HEK293 (cell line): ENCODE data around the gene PAQR5.

Experiments used
- FEZF1 ChIP-seq: fragments of 450-650 bp; formaldehyde crosslinking; IDR thresholded peaks from 2 replicates; pipeline ENCODE4 v1.5.1; 2016; ENCODE audit warnings: missing biosample characterization, missing genetic modification characterization
- GLI4 ChIP-seq: fragments of 450-650 bp; formaldehyde crosslinking; IDR thresholded peaks from 2 replicates; pipeline ENCODE4 v1.5.1; 2016; ENCODE audit warnings: missing biosample characterization, missing genetic modification characterization
- OVOL3 ChIP-seq: fragments of 450-650 bp; formaldehyde crosslinking; IDR thresholded peaks from 2 replicates; pipeline ENCODE4 v1.5.1; 2016; ENCODE audit warnings: missing biosample characterization, missing genetic modification characterization
- SETDB1 ChIP-seq: IDR thresholded peaks from one replicate; pipeline ENCODE4 v1.6.1; 2017; ENCODE audit warnings: mild to moderate bottlenecking, low read length, moderate library complexity, mixed read lengths; ENCODE audit not compliant: insufficient read length
- SP7 ChIP-seq: fragments of 450-650 bp; formaldehyde crosslinking; IDR thresholded peaks from 2 replicates; pipeline ENCODE4 v1.5.1; 2016; ENCODE audit warnings: missing biosample characterization, missing genetic modification characterization
- TRIM28 ChIP-seq: IDR thresholded peaks from 2 replicates; pipeline ENCODE4 v1.6.1; 2011; ENCODE audit warnings: low read length, control low read depth, borderline replicate concordance
- WT1 ChIP-seq: fragments of 450-650 bp; formaldehyde crosslinking; IDR thresholded peaks from 2 replicates; pipeline ENCODE4 v1.5.1; 2016; ENCODE audit warnings: missing biosample characterization, missing genetic modification characterization
- ZBTB10 ChIP-seq: fragments of 450-650 bp; formaldehyde crosslinking; IDR thresholded peaks from 2 replicates; pipeline ENCODE4 v1.5.1; 2016; ENCODE audit warnings: missing biosample characterization, missing genetic modification characterization
- ZEB2 ChIP-seq: fragments of 450-650 bp; formaldehyde crosslinking; IDR thresholded peaks from 2 replicates; pipeline ENCODE4 v1.5.1; 2016; ENCODE audit warnings: missing biosample characterization, missing genetic modification characterization
- ZFHX2 ChIP-seq: fragments of 450-650 bp; formaldehyde crosslinking; conservative IDR thresholded peaks from 2 replicates; pipeline ENCODE4 v1.5.1; 2016; ENCODE audit warnings: missing biosample characterization, missing genetic modification characterization
- ZFP69B ChIP-seq: fragments of 450-650 bp; formaldehyde crosslinking; IDR thresholded peaks from 2 replicates; pipeline ENCODE4 v1.5.1; 2016; ENCODE audit warnings: missing biosample characterization, missing genetic modification characterization
- ZIC2 ChIP-seq: fragments of 450-650 bp; formaldehyde crosslinking; IDR thresholded peaks from 2 replicates; pipeline ENCODE4 v1.5.1; 2016; ENCODE audit warnings: missing biosample characterization, missing genetic modification characterization
- ZNF140 ChIP-seq: fragments of 450-650 bp; formaldehyde crosslinking; IDR thresholded peaks from 2 replicates; pipeline ENCODE4 v1.5.1; 2016; ENCODE audit warnings: missing biosample characterization, missing genetic modification characterization
- ZNF155 ChIP-seq: fragments of 450-650 bp; formaldehyde crosslinking; IDR thresholded peaks from 2 replicates; pipeline ENCODE4 v1.5.1; 2016; ENCODE audit warnings: missing biosample characterization, missing genetic modification characterization
- ZNF16 ChIP-seq: fragments of 450-650 bp; formaldehyde crosslinking; IDR thresholded peaks from 2 replicates; pipeline ENCODE4 v1.5.1; 2016; ENCODE audit warnings: low read depth, missing biosample characterization, missing genetic modification characterization
- ZNF335 ChIP-seq: fragments of 450-650 bp; formaldehyde crosslinking; conservative IDR thresholded peaks from 2 replicates; pipeline ENCODE4 v1.5.1; 2016; ENCODE audit warnings: missing biosample characterization, missing genetic modification characterization
- ZNF394 ChIP-seq: fragments of 450-650 bp; formaldehyde crosslinking; IDR thresholded peaks from 2 replicates; pipeline ENCODE4 v1.5.1; 2016; ENCODE audit warnings: missing biosample characterization, missing genetic modification characterization, mild to moderate bottlenecking, moderate library complexity, borderline replicate concordance
- ZNF501 ChIP-seq: fragments of 450-650 bp; formaldehyde crosslinking; IDR thresholded peaks from 2 replicates; pipeline ENCODE4 v1.5.1; 2016; ENCODE audit warnings: missing biosample characterization, missing genetic modification characterization
- ZNF561 ChIP-seq: fragments of 450-650 bp; IDR thresholded peaks from 2 replicates; pipeline ENCODE4 v1.5.1; 2018; ENCODE audit warnings: missing biosample characterization, missing genetic modification characterization, borderline replicate concordance
- ZNF792 ChIP-seq: fragments of 450-650 bp; formaldehyde crosslinking; IDR thresholded peaks from 2 replicates; pipeline ENCODE4 v1.5.1; 2016; ENCODE audit warnings: missing biosample characterization, missing genetic modification characterization
- ZSCAN30 ChIP-seq: fragments of 450-650 bp; IDR thresholded peaks from 2 replicates; pipeline ENCODE4 v1.5.1; 2018; ENCODE audit warnings: missing biosample characterization, mild to moderate bottlenecking, missing genetic modification characterization, moderate library complexity
- ZSCAN5A ChIP-seq: fragments of 450-650 bp; formaldehyde crosslinking; IDR thresholded peaks from 2 replicates; pipeline ENCODE4 v1.5.1; 2016; ENCODE audit warnings: missing biosample characterization, missing genetic modification characterization
- TF ChIP-seq, protein P1 (sequence below): fragments of 450-650 bp; formaldehyde crosslinking; IDR thresholded peaks from 2 replicates; pipeline ENCODE4 v1.5.1; 2016; ENCODE audit warnings: missing biosample characterization, missing genetic modification characterization
- TF ChIP-seq, protein P2 (sequence below): IDR thresholded peaks from 2 replicates; pipeline ENCODE4 v1.6.1; 2011; ENCODE audit warnings: mild to moderate bottlenecking, low read depth, low read length, borderline replicate concordance
- TF ChIP-seq, protein P3 (sequence below): fragments of 450-650 bp; formaldehyde crosslinking; IDR thresholded peaks from 2 replicates; pipeline ENCODE4 v1.5.1; 2016; ENCODE audit warnings: missing biosample characterization, missing genetic modification characterization
- TF ChIP-seq, protein P4 (sequence below): fragments of 450-650 bp; formaldehyde crosslinking; optimal IDR thresholded peaks from 2 replicates; pipeline ENCODE3; 2016; ENCODE audit warnings: missing biosample characterization, mild to moderate bottlenecking, missing genetic modification characterization

PAQR5 gene

GRCh38 chr15:69413822-69414700 lies 115.3 kb downstream of the PAQR5 start, which contains the start of gene KIF23 (continued):
- TF ChIP-seq FEZF1 (tag by site-specific recombination) (peak; percentile 93), ZNF16 (tag by site-specific recombination) (no peak), WT1 (tag by site-specific recombination) (peak; percentile 38; the same call in 1 of the 2 replicates), ZNF394 (tag by site-specific recombination) (peak; percentile 26; the same call in 1 of the 2 replicates), ZNF335 (peak; percentile 96), GLI4 (tag by site-specific recombination) (0 out of 2 replicates have a peak, but pooled peaks have one; percentile 23), ZNF792 (tag by site-specific recombination) (no peak), ZNF155 (tag by site-specific recombination) (no peak), ZNF561 (tag by site-specific recombination) (peak; percentile 64), ZFP69B (tag by site-specific recombination) (peak; percentile 39; the same call in 1 of the 2 replicates), ZSCAN5A (tag by site-specific recombination) (peak; percentile 75; the same call in 1 of the 2 replicates), ZSCAN30 (tag by site-specific recombination) (peak; percentile 83; the same call in 1 of the 2 replicates), SETDB1 (no peak), OVOL3 (tag by site-specific recombination) (0 out of 2 replicates have a peak, but pooled peaks have one; percentile 28), TRIM28 (peak; percentile 13; the same call in 1 of the 2 replicates), ZBTB10 (tag by site-specific recombination) (no peak), ZNF501 (no peak), ZIC2 (peak; percentile 72; the same call in 1 of the 2 replicates), SP7 (tag by site-specific recombination) (peak; percentile 81), ZEB2 (tag by site-specific recombination) (peak; percentile 99), ZFHX2 (tag by site-specific recombination) (no peak; the same call in 1 of the 2 replicates), ZNF140 (tag by site-specific recombination) (no peak)
- TF ChIP-seq, protein P1, sequence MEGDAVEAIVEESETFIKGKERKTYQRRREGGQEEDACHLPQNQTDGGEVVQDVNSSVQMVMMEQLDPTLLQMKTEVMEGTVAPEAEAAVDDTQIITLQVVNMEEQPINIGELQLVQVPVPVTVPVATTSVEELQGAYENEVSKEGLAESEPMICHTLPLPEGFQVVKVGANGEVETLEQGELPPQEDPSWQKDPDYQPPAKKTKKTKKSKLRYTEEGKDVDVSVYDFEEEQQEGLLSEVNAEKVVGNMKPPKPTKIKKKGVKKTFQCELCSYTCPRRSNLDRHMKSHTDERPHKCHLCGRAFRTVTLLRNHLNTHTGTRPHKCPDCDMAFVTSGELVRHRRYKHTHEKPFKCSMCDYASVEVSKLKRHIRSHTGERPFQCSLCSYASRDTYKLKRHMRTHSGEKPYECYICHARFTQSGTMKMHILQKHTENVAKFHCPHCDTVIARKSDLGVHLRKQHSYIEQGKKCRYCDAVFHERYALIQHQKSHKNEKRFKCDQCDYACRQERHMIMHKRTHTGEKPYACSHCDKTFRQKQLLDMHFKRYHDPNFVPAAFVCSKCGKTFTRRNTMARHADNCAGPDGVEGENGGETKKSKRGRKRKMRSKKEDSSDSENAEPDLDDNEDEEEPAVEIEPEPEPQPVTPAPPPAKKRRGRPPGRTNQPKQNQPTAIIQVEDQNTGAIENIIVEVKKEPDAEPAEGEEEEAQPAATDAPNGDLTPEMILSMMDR: 0 out of 2 replicates have a peak, but pooled peaks have one; percentile 14
- TF ChIP-seq, protein P2, sequence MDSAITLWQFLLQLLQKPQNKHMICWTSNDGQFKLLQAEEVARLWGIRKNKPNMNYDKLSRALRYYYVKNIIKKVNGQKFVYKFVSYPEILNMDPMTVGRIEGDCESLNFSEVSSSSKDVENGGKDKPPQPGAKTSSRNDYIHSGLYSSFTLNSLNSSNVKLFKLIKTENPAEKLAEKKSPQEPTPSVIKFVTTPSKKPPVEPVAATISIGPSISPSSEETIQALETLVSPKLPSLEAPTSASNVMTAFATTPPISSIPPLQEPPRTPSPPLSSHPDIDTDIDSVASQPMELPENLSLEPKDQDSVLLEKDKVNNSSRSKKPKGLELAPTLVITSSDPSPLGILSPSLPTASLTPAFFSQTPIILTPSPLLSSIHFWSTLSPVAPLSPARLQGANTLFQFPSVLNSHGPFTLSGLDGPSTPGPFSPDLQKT: no peak
- TF ChIP-seq, protein P3, sequence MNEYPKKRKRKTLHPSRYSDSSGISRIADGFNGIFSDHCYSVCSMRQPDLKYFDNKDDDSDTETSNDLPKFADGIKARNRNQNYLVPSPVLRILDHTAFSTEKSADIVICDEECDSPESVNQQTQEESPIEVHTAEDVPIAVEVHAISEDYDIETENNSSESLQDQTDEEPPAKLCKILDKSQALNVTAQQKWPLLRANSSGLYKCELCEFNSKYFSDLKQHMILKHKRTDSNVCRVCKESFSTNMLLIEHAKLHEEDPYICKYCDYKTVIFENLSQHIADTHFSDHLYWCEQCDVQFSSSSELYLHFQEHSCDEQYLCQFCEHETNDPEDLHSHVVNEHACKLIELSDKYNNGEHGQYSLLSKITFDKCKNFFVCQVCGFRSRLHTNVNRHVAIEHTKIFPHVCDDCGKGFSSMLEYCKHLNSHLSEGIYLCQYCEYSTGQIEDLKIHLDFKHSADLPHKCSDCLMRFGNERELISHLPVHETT (tag by site-specific recombination): peak; percentile 37; the same call in 1 of the 2 replicates
- TF ChIP-seq, protein P4, sequence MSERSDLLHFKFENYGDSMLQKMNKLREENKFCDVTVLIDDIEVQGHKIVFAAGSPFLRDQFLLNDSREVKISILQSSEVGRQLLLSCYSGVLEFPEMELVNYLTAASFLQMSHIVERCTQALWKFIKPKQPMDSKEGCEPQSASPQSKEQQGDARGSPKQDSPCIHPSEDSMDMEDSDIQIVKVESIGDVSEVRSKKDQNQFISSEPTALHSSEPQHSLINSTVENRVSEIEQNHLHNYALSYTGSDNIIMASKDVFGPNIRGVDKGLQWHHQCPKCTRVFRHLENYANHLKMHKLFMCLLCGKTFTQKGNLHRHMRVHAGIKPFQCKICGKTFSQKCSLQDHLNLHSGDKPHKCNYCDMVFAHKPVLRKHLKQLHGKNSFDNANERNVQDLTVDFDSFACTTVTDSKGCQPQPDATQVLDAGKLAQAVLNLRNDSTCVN (tag by site-specific recombination): peak; percentile 91
